ENCODE data around the gene TNFSF13B.

TNFSF13B gene

GRCh38 chr13:108346376-108346775 lies 76.9 kb downstream of the TNFSF13B start:
- DNase-seq (ENCODE audit: low read depth in 1 of 2, low spot score in 1 of 2), result no peak

GRCh38 chr13:108349269-108349668 lies 79.8 kb downstream of the TNFSF13B start:
- no peak for DNase-seq (ENCODE audit: low read depth in 1 of 2, low spot score in 1 of 2)

- DNase-seq (ENCODE audit: low read depth in 1 of 2, low spot score in 1 of 2), result no peak
Measured at GRCh38 chr13:108350579-108350978, 81.1 kb downstream of the TNFSF13B start.

DNA sequence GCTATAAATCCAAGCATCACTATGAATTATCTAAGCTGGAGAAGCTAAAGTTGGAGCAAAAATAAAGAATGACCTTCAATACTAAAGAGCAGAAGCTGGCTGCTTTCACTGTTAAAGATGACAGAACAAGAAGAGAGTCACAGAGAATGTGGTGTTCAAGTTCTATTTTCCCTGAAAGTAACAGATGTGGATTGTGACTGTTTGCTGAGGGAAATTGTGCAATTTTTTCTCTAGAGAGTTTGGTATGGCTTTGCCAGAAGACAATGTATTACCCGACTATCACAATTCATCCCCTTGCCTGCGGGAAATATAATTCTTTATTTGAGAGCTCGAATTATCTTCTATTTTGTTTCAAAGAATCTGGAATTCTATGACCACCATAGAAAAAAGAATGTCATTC lies 83.1 kb downstream of the TNFSF13B start:
- no peak for DNase-seq (ENCODE audit: low read depth in 1 of 2, low spot score in 1 of 2)

GRCh38 chr13:108357228-108357627 lies 87.7 kb downstream of the TNFSF13B start:
- DNase-seq (ENCODE audit: low read depth in 1 of 2, low spot score in 1 of 2), result no peak
